HK-2 (cell line): ENCODE results near the gene FCN2.

Experiments used
- DNase-seq: peaks from one replicate; pipeline ENCODE4 v3.0.0-alpha.2; 2018; ENCODE audit not compliant: unreplicated experiment

Gene FCN2

GRCh38 chr9:134869554-134870300 lies 10.9 kb upstream of the FCN2 start:
- no peak for DNase-seq

- DNase-seq: no peak
These were observed 10.3 kb upstream of the FCN2 start for GRCh38 chr9:134870301-134870694.

- no peak for DNase-seq
These were observed 9.6 kb upstream of the FCN2 start for GRCh38 chr9:134870746-134871662.

GRCh38 chr9:134871697-134872340 lies 8.8 kb upstream of the FCN2 start:
- DNase-seq: no peak

GRCh38 chr9:134872482-134873231 lies 8.0 kb upstream of the FCN2 start:
- DNase-seq: no peak

GRCh38 chr9:134875371-134875770 lies 5.2 kb upstream of the FCN2 start:
- DNase-seq: no peak

GRCh38 chr9:134877541-134877940 lies 3.1 kb upstream of the FCN2 start:
- no peak for DNase-seq

- DNase-seq: no peak
These were observed 736 bp upstream of the FCN2 start for GRCh38 chr9:134879664-134880483.

GRCh38 chr9:134881313-134881670 lies 682 bp downstream of the FCN2 start:
- no peak for DNase-seq

- DNase-seq: no peak
These were observed 1.7 kb downstream of the FCN2 start for GRCh38 chr9:134882204-134882785.

GRCh38 chr9:134883040-134883782 lies 2.6 kb downstream of the FCN2 start:
- DNase-seq: no peak

- no peak for DNase-seq
These were observed 3.9 kb downstream of the FCN2 start for GRCh38 chr9:134884492-134884891.

GRCh38 chr9:134885001-134885678 lies 4.5 kb downstream of the FCN2 start:
- no peak for DNase-seq

GRCh38 chr9:134885679-134886412 lies 5.2 kb downstream of the FCN2 start:
- no peak for DNase-seq

- DNase-seq: no peak
These were observed 5.9 kb downstream of the FCN2 start for GRCh38 chr9:134886413-134886913.

GRCh38 chr9:134887219-134887618 lies 6.6 kb downstream of the FCN2 start:
- no peak for DNase-seq

GRCh38 chr9:134887686-134888602 lies 7.3 kb downstream of the FCN2 start:
- DNase-seq: no peak
